HepG2 (cell line): ENCODE results near the gene KRT77. TPM values are rescaled to one million over a fixed set of nuclear protein-coding genes. Genes with fewer than 3 reads are reported as not detected.

ENCODE experiments used
- ATAC-seq: fragments of 200-7000 bp; cut with Tn5 transposase; 3 replicates; pipeline ENCODE4 v1.9.1; 2020; ENCODE audit warnings: mild to moderate bottlenecking, moderate library complexity
- BruUV-seq: library from RNA; stranded (reverse); fragments of 400-500 nt; replicated peaks from 2 replicates; lab custom pipeline; 2021; lab: Mats Ljungman, UMichigan
- CTCF ChIA-PET: fragments of 300-600 bp; formaldehyde crosslinking; extraction: SDS; loops from one replicate; lab custom pipeline; 2021; ENCODE audit warnings: low total read pairs, inconsistent platforms, low intra/inter-chr PET ratio; lab: Yijun Ruan, JAX
- POLR2A ChIA-PET: fragments of 350-600 bp; sonication (Branson Sonifier 250); formaldehyde crosslinking; loops from one replicate; lab custom pipeline; 2020; ENCODE audit warnings: antibody characterized with exemption, inconsistent platforms; lab: Yijun Ruan, JAX
- DNase-seq: peaks from one replicate; pipeline ENCODE4 v3.0.0-alpha.2; 2015; ENCODE audit warnings: low spot score
- FAIRE-seq: peaks from 3 replicates; lab custom pipeline; 2011; peaks lifted over from hg19 to GRCh38; lab: Jason Lieb, UNC
- H2AFZ ChIP-seq: one replicate; pipeline ENCODE4 v1.6.1; 2011; ENCODE audit warnings: low read length, inconsistent platforms
- H3K27ac ChIP-seq: fragments of 300-600 bp; 3 replicates; pipeline ENCODE4 v1.8.0; 2011; ENCODE audit warnings: mixed run types, mild to moderate bottlenecking, mixed read lengths, low read length, inconsistent platforms; ENCODE audit not compliant: insufficient read depth; ENCODE audit errors: extremely low read length
- H3K27me3 ChIP-seq, 2 experiments: fragments of 200-600 bp in 1 of 2; 2 replicates in 1 of 2; 3 replicates in 1 of 2; pipeline versions ENCODE4 v1.6.0 to v1.8.0; 2011; ENCODE audit warnings: low read length in 2 of 2, mild to moderate bottlenecking in 2 of 2, moderate library complexity in 2 of 2, inconsistent platforms in 1 of 2; ENCODE audit not compliant: insufficient read depth in 2 of 2, control insufficient read depth in 1 of 2
- H3K36me3 ChIP-seq, 2 experiments: fragments of 200-600 bp in 1 of 2; replicated peaks in 1 of 2; 2 replicates in 1 of 2; 3 replicates in 1 of 2; pipeline versions ENCODE4 v1.5.1 to v1.8.0; 2011; ENCODE audit warnings: low read length in 2 of 2, inconsistent platforms in 1 of 2; ENCODE audit not compliant: insufficient read depth in 2 of 2, control insufficient read depth in 1 of 2
- H3K4me1 ChIP-seq: 2 replicates; pipeline ENCODE4 v1.5.1; 2012; ENCODE audit warnings: low read length, inconsistent platforms; ENCODE audit not compliant: insufficient read depth
- H3K4me2 ChIP-seq: 2 replicates; pipeline ENCODE4 v1.6.0; 2011; ENCODE audit warnings: low read depth, low read length, inconsistent platforms
- H3K4me3 ChIP-seq, 3 experiments: fragments of 200-600 bp in 1 of 3; sonication (generic), shearing (Covaris generic) in 1 of 3; replicated peaks in 1 of 3; 2 replicates each; pipeline ENCODE4 v1.5.1; 2011 to 2016; ENCODE audit warnings: low read length in 3 of 3, inconsistent platforms in 2 of 3, low read depth in 2 of 3, mild to moderate bottlenecking in 2 of 3, control low read depth in 1 of 3, mixed read lengths in 1 of 3; ENCODE audit not compliant: insufficient read depth in 1 of 3
- H3K79me2 ChIP-seq: one replicate; pipeline ENCODE4 v1.6.1; 2011; ENCODE audit warnings: low read length, inconsistent platforms; ENCODE audit not compliant: insufficient read depth
- H3K9ac ChIP-seq: 2 replicates; pipeline ENCODE4 v1.6.0; 2011; ENCODE audit warnings: mild to moderate bottlenecking, low read depth, low read length, inconsistent platforms; ENCODE audit not compliant: insufficient read depth
- H3K9me3 ChIP-seq: 2 replicates; pipeline ENCODE4 v1.5.1; 2012; ENCODE audit warnings: mild to moderate bottlenecking, low read length
- H4K20me1 ChIP-seq: 2 replicates; pipeline ENCODE4 v1.6.0; 2011; ENCODE audit warnings: inconsistent platforms, mild to moderate bottlenecking, low read length, moderate library complexity; ENCODE audit not compliant: insufficient read depth
- ARNT ChIP-seq: fragments of 450-650 bp; IDR thresholded peaks from 2 replicates; pipeline ENCODE4 v1.6.1; 2017
- CCAR2 ChIP-seq: fragments of 200-400 bp; formaldehyde crosslinking; optimal IDR thresholded peaks from 2 replicates; pipeline ENCODE3; 2018; ENCODE audit warnings: low read depth, mild to moderate bottlenecking, low read length, moderate library complexity
- FOSL1 ChIP-seq: sonication (generic); formaldehyde crosslinking; IDR thresholded peaks from 2 replicates; pipeline ENCODE4 v1.9.0; 2021; ENCODE audit warnings: missing genetic modification reagents, borderline replicate concordance
- HOXA7 ChIP-seq: sonication (generic); formaldehyde crosslinking; IDR thresholded peaks from 2 replicates; pipeline ENCODE4 v1.8.1; 2022; ENCODE audit warnings: mild to moderate bottlenecking, missing genetic modification reagents, moderate library complexity
- HOXA9 ChIP-seq: sonication (generic); formaldehyde crosslinking; IDR thresholded peaks from 2 replicates; pipeline ENCODE4 v1.8.1; 2022; ENCODE audit warnings: missing genetic modification reagents, mild to moderate bottlenecking, moderate library complexity, borderline replicate concordance
- MLLT10 ChIP-seq: sonication (generic); formaldehyde crosslinking; IDR thresholded peaks from 2 replicates; pipeline ENCODE4 v1.4.0; 2020; ENCODE audit warnings: missing genetic modification reagents
- MTERF4 ChIP-seq: sonication (generic); formaldehyde crosslinking; IDR thresholded peaks from 2 replicates; pipeline ENCODE4 v1.8.0; 2023; ENCODE audit warnings: mild to moderate bottlenecking, missing genetic modification reagents
- NFIB ChIP-seq: sonication (generic); formaldehyde crosslinking; IDR thresholded peaks from 2 replicates; pipeline ENCODE4 v1.9.0; 2021; ENCODE audit warnings: missing genetic modification reagents, mild to moderate bottlenecking, borderline replicate concordance
- NKX3-1 ChIP-seq: sonication (generic); formaldehyde crosslinking; IDR thresholded peaks from 2 replicates; pipeline ENCODE4 v1.5.0; 2020; ENCODE audit warnings: missing genetic modification reagents
- RAD21 ChIP-seq: fragments of 450-650 bp; formaldehyde crosslinking; IDR thresholded peaks from 2 replicates; pipeline ENCODE4 v1.5.0; 2020; ENCODE audit warnings: mild to moderate bottlenecking
- RCOR2 ChIP-seq: IDR thresholded peaks from 2 replicates; pipeline ENCODE4 v1.6.1; 2016; ENCODE audit warnings: missing biosample characterization, missing genetic modification reagents
- SAFB2 ChIP-seq: sonication (generic); formaldehyde crosslinking; IDR thresholded peaks from 2 replicates; pipeline ENCODE4 v1.5.1; 2020; ENCODE audit warnings: missing genetic modification reagents, low read depth, mild to moderate bottlenecking, borderline replicate concordance
- SMAD3 ChIP-seq: sonication (generic); formaldehyde crosslinking; IDR thresholded peaks from 2 replicates; pipeline ENCODE4 v1.4.0; 2020; ENCODE audit warnings: missing genetic modification reagents
- ZFP82 ChIP-seq: sonication (generic); formaldehyde crosslinking; IDR thresholded peaks from 2 replicates; pipeline ENCODE4 v1.5.1; 2020; ENCODE audit warnings: mild to moderate bottlenecking, missing genetic modification reagents, borderline replicate concordance
- WGBS: methylation state at CpG from one replicate; pipeline ENCODE4 v1.1.6; 2017; ENCODE audit warnings: low lambda C conversion rate; 5-methylcytosine and 5-hydroxymethylcytosine counted together
- in situ Hi-C: cut with HindIII; loops from 2 replicates; pipeline ENCODE4 v1.10.0; 2017; ENCODE audit warnings: low pct_unique_long_range_greater_than_20kb; ENCODE audit not compliant: extremely low pct_ligation_motif_present
- intact Hi-C: fragments of 100-400 bp; cut with micrococcal nuclease; formaldehyde crosslinking; loops from one replicate; pipeline ENCODE4 v1.10.0; 2022; ENCODE audit not compliant: unreplicated experiment
- polyA plus RNA-seq, 8 experiments: library from polyadenylated mRNA; depleted of rRNA in 3 of 8; stranded (reverse) in 7 of 8; unstranded in 1 of 8; fragments of >200 nt; fragmentation: Illumina TruSeq in 4 of 8; extraction: Trizol in 4 of 8; gene quantifications; 2 replicates each; pipeline versions ENCODE4 v1.2.1 to v1.2.3, GENCODE V29; 2011 to 2016; ENCODE audit warnings: low read depth in 4 of 8, missing spikeins in 1 of 8, mixed read lengths in 1 of 8; ENCODE audit not compliant: insufficient read depth in 1 of 8
- total RNA-seq, 5 experiments: library from RNA; depleted of rRNA; stranded (reverse); fragments of >200 nt; fragmentation: Illumina TruSeq; extraction: Trizol; gene quantifications; 2 replicates each; pipeline ENCODE4 v1.2.3, GENCODE V29; 2016; ENCODE audit warnings: low read depth in 1 of 5

The KRT77 gene
- total and polyA plus RNA-seq, 2 of the 13 experiments (the other 11 are each of a cell fraction or from before 2014, with no cell fraction given), result not detected

DNA sequence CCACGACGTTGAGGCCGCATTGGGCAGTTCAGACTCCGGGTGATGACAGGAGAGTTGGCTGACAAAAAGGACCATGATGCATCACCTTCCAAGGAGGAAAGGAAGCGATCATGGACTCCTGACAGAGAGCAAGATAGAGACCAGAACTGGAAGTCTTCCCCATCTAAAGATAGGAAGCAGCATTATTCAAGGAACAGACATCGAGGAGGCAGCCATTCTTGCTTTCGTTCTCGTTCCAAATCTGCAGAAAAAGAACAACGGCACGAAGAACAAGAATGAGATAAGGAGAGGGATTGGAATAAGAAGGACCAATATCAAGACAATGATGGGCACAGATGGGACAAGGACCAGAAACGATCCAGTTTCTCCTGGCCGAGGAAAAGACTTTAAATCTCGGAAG is 27.1 kb upstream of the KRT77 start (continued):
- no peak for TF ChIP-seq MTERF4
- no peak for TF ChIP-seq FOSL1 (CRISPR knock-in tag)
- TF ChIP-seq ZFP82 (CRISPR knock-in tag), result no peak
- TF ChIP-seq ARNT, result no peak
- TF ChIP-seq HOXA9 (CRISPR knock-in tag), result no peak
- TF ChIP-seq, all 625 proteins: peak for 0

DNA sequence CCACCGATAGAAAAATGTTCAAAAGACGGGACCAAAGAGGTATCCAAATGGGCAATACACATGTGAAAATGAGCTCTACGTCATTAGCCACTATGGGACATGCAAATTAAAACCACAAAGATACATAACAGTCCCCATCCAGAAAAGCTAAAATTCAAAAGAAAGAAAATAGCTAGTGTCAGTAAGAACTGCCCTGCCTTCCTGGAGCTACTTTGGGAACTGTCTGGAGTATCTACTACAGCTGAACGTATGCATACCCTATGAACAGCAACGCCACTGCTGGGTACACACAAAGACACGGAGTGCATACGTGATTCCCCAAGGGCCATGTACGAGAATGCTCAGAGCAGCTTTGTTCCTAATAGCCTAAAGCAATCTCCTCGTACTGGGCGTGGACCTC is 25.8 kb upstream of the KRT77 start:
- in situ Hi-C loops, result no loop called here

More for the DNA sequence above, 25.8 kb upstream of the KRT77 start:
- Histone ChIP-seq H3K4me1 (no peaks in the 10 kb centered on the region), H2AFZ (no peak overlapping the region), H4K20me1 (no peaks in the 10 kb centered on the region), H3K9ac (no peak overlapping the region), H3K36me3 (no peaks in the 10 kb centered on the region), H3K4me2 (no peak overlapping the region), H3K27me3 (peaks cover 2 to 51% of the 10 kb centered on the region in 2 experiments; a peak in 3 of 5 replicates), H3K79me2 (no peaks in the 10 kb centered on the region)
- ATAC-seq (no peak), FAIRE-seq (no peak)
- 19% methylated on average over 9 of the region's 10 CpGs for WGBS
- CTCF ChIA-PET, result no interaction called here
- POLR2A ChIA-PET, result no interaction called here
- BruUV-seq, result no TSS peak
- no peak for TF ChIP-seq RCOR2 (CRISPR knock-in tag)
- TF ChIP-seq MLLT10 (CRISPR knock-in tag), result no peak
- TF ChIP-seq RAD21 (CRISPR knock-in tag), result no peak
- TF ChIP-seq SMAD3 (CRISPR knock-in tag), result no peak
- TF ChIP-seq SAFB2 (CRISPR knock-in tag), result no peak
- TF ChIP-seq NKX3-1 (CRISPR knock-in tag), result no peak
- no peak for TF ChIP-seq HOXA7 (CRISPR knock-in tag)
- TF ChIP-seq NFIB (CRISPR knock-in tag), result no peak
- no peak for TF ChIP-seq CCAR2
- TF ChIP-seq, all 625 proteins: peak for 0
- H3K4me3 ChIP-seq, result no peak overlapping the region
- H3K27ac ChIP-seq, result no peak overlapping the region
- no peak for DNase-seq
- intact Hi-C loops, result no loop called here
- H3K9me3 ChIP-seq, result no peaks in the 10 kb centered on the region
